Measurements from ENCODE around the gene MGAT4A.

Gene MGAT4A

GRCh38 chr2:98592565-98592964 lies 138.4 kb downstream of the MGAT4A start:
- DNase-seq (ENCODE audit: low spot score) = no peak
- CTCF ChIA-PET = no interaction called here
- H3K27ac ChIP-seq = no peak overlapping the region
- POLR2A ChIA-PET (ENCODE audit: low non-redundant PET) = no interaction called here
- no peak for TF ChIP-seq CTCF (conservative IDR thresholded peaks at IDR 0.05; ENCODE audit: low read depth)

- POLR2A ChIA-PET (ENCODE audit: low non-redundant PET) = no interaction called here
- no peak overlapping the region for H3K27ac ChIP-seq
- CTCF ChIA-PET = interaction anchor here (0.7 kb wide), 1 partner anchor 12 kb away, joined by 3 read pairs; no protein-coding TSS in a partner anchor
- no peak for TF ChIP-seq CTCF (conservative IDR thresholded peaks at IDR 0.05; ENCODE audit: low read depth)
- DNase-seq (ENCODE audit: low spot score) = no peak
These were observed 141.4 kb downstream of the MGAT4A start for GRCh38 chr2:98589489-98589888.

- ChIA-PET POLR2A (ENCODE audit: low non-redundant PET) (no interaction called here), CTCF (no interaction called here)
- TF ChIP-seq CTCF (conservative IDR thresholded peaks at IDR 0.05; ENCODE audit: low read depth) = no peak
- H3K27ac ChIP-seq = no peak overlapping the region
- DNase-seq (ENCODE audit: low spot score) = no peak
These were observed 142.0 kb downstream of the MGAT4A start for GRCh38 chr2:98588880-98589431.

- no peak overlapping the region for H3K27ac ChIP-seq
- no peak for TF ChIP-seq CTCF (conservative IDR thresholded peaks at IDR 0.05; ENCODE audit: low read depth)
- CTCF ChIA-PET = interaction anchor here (0.6 kb wide), 2 partner anchors 18 to 888 kb away, joined by 3 read pairs; no protein-coding TSS in a partner anchor
- POLR2A ChIA-PET (ENCODE audit: low non-redundant PET) = no interaction called here
- no peak for DNase-seq (ENCODE audit: low spot score)
These were observed 144.3 kb downstream of the MGAT4A start for GRCh38 chr2:98586551-98587140.

GRCh38 chr2:98585386-98585785 lies 145.5 kb downstream of the MGAT4A start:
- ChIA-PET POLR2A (ENCODE audit: low non-redundant PET) (no interaction called here), CTCF (interaction anchor here (0.6 to 0.8 kb wide), 2 partner anchors 64 to 734 kb away, joined by 3 read pairs; no protein-coding TSS in a partner anchor)
- H3K27ac ChIP-seq = no peak overlapping the region
- TF ChIP-seq CTCF (conservative IDR thresholded peaks at IDR 0.05; ENCODE audit: low read depth) = no peak
- no peak for DNase-seq (ENCODE audit: low spot score)

- no peak for TF ChIP-seq CTCF (conservative IDR thresholded peaks at IDR 0.05; ENCODE audit: low read depth)
- H3K27ac ChIP-seq = no peak overlapping the region
- POLR2A ChIA-PET (ENCODE audit: low non-redundant PET) = no interaction called here
- no peak for DNase-seq (ENCODE audit: low spot score)
- CTCF ChIA-PET = no interaction called here
These were observed 146.9 kb downstream of the MGAT4A start for GRCh38 chr2:98583816-98584618.
